Fibroblast of skin of right quadriceps (primary cell): ENCODE data around the gene DNAH2.
A peak's percentile ranks its signal among the peaks of the same experiment; 100 is the strongest.

Experiments used
- DNase-seq: peaks from one replicate; pipeline ENCODE4 v3.0.0-alpha.2; 2013

Gene DNAH2

DNA sequence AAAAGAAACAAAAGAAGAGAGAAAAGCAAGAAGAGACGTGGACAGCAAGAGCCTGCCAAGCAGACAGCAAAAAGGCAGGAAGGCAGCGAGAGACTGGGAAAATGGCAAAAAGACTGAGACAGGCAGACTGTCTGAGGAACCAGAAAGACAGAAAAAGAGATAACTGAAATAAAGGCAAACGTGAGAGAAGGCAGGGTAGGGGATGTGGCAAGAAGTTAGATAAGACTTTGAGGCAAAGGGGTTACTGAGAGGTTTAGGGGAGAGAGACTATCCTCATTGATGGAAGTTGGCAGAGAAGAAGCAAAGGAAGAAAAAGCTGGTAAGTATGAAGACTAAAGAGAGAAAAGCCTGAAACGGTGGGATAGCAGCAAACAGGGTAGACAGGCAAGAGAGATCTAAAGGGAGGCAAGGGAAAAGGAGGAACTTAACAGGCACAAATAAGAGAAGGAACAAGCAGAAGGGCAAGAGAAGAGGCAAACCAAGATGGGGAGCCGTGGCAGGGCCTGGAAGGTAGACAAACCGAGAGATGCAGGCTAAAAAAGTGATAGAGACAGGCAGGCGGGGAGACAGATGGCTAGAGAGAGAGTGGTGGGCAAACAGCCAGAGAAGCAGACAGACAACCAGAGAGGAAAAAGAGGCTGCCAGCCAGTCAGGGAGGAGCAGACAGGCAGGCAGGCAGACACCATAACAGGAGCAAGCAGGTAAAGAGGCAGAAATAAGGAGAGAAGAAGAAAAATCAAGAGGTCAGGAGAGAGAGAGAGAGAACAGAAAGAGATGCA lies 163.9 kb downstream of the DNAH2 start:
- peak; percentile 20 for DNase-seq

DNA sequence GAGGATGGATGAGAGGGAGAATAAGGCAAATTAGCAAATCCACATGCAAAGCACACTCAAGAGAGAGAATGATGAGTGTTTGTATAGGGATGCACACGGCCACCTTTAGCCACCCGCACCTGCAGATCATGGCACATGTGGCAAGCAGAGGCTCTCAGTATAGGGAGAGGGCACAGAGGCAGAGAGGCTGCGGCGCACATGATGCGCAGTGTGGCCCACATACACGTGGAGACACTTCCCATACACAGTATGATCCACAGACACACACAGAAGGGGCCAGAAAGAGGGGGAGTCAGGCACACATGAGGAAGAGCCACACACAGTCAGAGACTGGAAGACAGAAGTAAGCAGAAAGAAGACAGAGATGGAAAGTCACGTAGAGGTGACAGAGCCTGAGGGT lies 164.5 kb downstream of the DNAH2 start:
- no peak for DNase-seq

DNA sequence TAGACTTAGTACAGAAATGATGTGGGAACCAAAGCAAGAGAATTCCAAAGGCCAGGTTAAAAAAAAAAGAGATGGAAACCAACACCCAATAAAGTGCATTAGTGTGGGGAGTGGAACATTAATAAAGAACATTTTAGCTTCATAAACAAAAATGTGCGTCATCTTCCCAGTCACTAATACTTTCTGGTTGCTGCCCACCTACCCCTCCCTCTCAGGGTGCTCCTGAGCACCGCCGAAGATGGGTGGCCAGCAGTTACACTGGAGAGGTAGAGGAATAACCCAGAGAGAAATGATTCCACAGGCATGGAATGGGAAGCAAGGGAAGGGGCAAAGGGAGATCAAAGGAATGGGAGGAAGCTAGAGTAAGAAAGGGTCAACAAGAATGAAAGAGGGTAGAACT lies 165.1 kb downstream of the DNAH2 start:
- no peak for DNase-seq
